ENCODE data around the gene KPNB1. TPM values are rescaled to one million over a fixed set of nuclear protein-coding genes. Genes with fewer than 3 reads are reported as not detected.
A peak's percentile ranks its signal among the peaks of the same experiment; 100 is the strongest.
"Not testable (repeated sequence)": the region's sequence is repeated elsewhere in the genome, so short reads cannot be mapped to it uniquely, and the experiment has no call there.

KPNB1 gene
- total RNA-seq, 1 experiment from 2014 or later = 538 TPM

DNA sequence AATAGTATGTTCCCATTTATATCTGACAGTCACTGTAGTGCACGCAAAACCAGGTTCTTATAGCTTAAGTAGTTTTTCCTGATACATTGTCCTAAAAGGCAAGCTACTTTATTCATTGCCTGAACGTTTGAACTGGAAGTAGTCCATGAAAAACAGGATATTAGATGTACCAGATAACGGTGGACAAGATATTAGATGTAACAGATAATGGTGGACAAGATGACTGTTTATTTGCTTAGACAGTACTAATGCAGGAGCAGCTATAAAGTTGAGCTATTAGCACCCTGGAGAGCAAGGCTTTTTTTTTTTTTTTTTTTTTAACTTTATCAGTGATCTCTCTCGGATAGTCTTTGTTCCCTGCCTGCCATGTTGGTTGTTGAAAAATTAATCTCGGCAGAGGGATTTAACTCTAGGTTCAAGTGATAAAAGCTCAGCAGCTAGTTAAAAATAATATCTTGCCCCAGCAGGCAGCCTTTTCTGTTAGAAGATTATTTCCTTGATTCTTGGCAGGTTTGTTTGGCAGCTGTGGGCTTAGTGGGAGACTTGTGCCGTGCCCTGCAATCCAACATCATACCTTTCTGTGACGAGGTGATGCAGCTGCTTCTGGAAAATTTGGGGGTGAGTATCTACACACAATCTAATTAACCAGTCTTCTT, 26.9 kb downstream of the KPNB1 start:
- Mint-ChIP-seq H3K9me3 (ENCODE audit: low read depth, unreplicated experiment) (no peaks in the 10 kb centered on the region), H3K27ac (ENCODE audit: unreplicated experiment) (no peak overlapping the region), H3K27me3 (ENCODE audit: unreplicated experiment) (no peaks in the 10 kb centered on the region), H3K36me3 (ENCODE audit: insufficient read depth, unreplicated experiment) (peaks cover 99% of the 10 kb centered on the region), H3K4me1 (ENCODE audit: low read depth, unreplicated experiment) (no peaks in the 10 kb centered on the region), H3K4me3 (ENCODE audit: low read depth, unreplicated experiment) (no peak overlapping the region)
- intact Hi-C loops (cut with micrococcal nuclease; ENCODE audit: unreplicated experiment) = no loop called here
- TF ChIP-seq, protein P1, sequence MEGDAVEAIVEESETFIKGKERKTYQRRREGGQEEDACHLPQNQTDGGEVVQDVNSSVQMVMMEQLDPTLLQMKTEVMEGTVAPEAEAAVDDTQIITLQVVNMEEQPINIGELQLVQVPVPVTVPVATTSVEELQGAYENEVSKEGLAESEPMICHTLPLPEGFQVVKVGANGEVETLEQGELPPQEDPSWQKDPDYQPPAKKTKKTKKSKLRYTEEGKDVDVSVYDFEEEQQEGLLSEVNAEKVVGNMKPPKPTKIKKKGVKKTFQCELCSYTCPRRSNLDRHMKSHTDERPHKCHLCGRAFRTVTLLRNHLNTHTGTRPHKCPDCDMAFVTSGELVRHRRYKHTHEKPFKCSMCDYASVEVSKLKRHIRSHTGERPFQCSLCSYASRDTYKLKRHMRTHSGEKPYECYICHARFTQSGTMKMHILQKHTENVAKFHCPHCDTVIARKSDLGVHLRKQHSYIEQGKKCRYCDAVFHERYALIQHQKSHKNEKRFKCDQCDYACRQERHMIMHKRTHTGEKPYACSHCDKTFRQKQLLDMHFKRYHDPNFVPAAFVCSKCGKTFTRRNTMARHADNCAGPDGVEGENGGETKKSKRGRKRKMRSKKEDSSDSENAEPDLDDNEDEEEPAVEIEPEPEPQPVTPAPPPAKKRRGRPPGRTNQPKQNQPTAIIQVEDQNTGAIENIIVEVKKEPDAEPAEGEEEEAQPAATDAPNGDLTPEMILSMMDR (IDR thresholded peaks at IDR 0.05; ENCODE audit: unreplicated experiment) = no peak
- no peak for DNase-seq
- BruUV-seq (replicated peaks) = no TSS peak
- CTCF ChIA-PET = interaction anchor here (0.7 kb wide), 1 partner anchor 1936 kb away, joined by 3 read pairs; no protein-coding TSS in a partner anchor

GRCh38 chr17:47678196-47678595, 28.5 kb downstream of the KPNB1 start:
- H3K27me3 Mint-ChIP-seq (ENCODE audit: unreplicated experiment) = no peaks in the 10 kb centered on the region
- no peak for DNase-seq
- TF ChIP-seq, protein P1 (IDR thresholded peaks at IDR 0.05; ENCODE audit: unreplicated experiment) = no peak
- H3K27ac Mint-ChIP-seq (ENCODE audit: unreplicated experiment) = no peak overlapping the region
- no peaks in the 10 kb centered on the region for H3K4me1 Mint-ChIP-seq (ENCODE audit: low read depth, unreplicated experiment)
- H3K9me3 Mint-ChIP-seq (ENCODE audit: low read depth, unreplicated experiment) = no peaks in the 10 kb centered on the region
- BruUV-seq (replicated peaks) = no TSS peak
- CTCF ChIA-PET = interaction anchor here (1.2 kb wide), 1 partner anchor 9 kb away, joined by 3 read pairs; no protein-coding TSS in a partner anchor
- no peak overlapping the region for H3K4me3 Mint-ChIP-seq (ENCODE audit: low read depth, unreplicated experiment)
- intact Hi-C loops (cut with micrococcal nuclease; ENCODE audit: unreplicated experiment) = no loop called here
- H3K36me3 Mint-ChIP-seq (ENCODE audit: insufficient read depth, unreplicated experiment) = peaks cover 99% of the 10 kb centered on the region

DNA sequence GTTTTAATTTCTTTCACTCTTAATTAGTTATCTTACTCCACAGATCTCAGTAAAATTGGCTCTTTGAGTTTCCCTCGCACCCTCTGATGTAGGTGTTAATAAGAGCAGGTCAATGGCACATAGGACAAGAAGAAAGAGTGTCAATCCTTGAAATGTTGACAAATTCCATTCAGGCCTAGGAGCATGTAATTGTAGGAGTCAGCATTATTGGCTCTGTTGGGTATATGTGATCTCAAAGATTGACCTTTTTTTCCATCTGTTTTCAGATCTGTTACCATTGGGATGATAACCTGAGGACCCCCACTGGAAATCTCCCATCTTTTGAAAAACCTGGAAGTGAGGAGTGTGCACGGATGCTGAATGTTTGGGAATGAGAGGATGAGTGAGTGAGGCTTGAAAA, 32.4 kb downstream of the KPNB1 start:
- Mint-ChIP-seq H3K36me3 (ENCODE audit: insufficient read depth, unreplicated experiment) (peaks cover 98% of the 10 kb centered on the region), H3K9me3 (ENCODE audit: low read depth, unreplicated experiment) (no peaks in the 10 kb centered on the region), H3K27ac (ENCODE audit: unreplicated experiment) (no peak overlapping the region), H3K4me1 (ENCODE audit: low read depth, unreplicated experiment) (no peaks in the 10 kb centered on the region), H3K27me3 (ENCODE audit: unreplicated experiment) (no peaks in the 10 kb centered on the region), H3K4me3 (ENCODE audit: low read depth, unreplicated experiment) (no peak overlapping the region)
- no TSS peak for BruUV-seq (replicated peaks)
- CTCF ChIA-PET = no interaction called here
- TF ChIP-seq, protein P1 (IDR thresholded peaks at IDR 0.05; ENCODE audit: unreplicated experiment) = no peak
- intact Hi-C loops (cut with micrococcal nuclease; ENCODE audit: unreplicated experiment) = no loop called here
- DNase-seq = no peak

DNA sequence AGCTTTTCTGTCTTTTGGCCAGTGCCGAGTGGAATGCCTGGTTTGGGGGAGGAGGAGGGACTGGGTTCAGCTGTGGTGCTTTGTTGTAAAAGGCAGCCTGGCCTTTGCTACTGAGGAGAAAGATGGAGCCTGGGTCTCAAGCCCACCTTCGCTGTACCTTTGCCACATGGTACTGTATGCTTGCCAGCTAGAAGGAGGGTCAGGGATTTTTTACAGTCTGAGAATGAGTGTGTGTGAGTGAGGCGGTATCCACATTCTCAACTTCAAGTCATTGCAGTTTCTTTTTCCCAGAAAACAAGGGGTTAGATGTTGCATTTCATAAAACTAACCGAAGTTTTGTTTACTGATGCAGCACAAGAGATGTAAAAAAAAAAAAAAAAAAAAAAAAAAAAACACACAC, 33.0 kb downstream of the KPNB1 start:
- H3K27me3 Mint-ChIP-seq (ENCODE audit: unreplicated experiment); H3K4me3 Mint-ChIP-seq (ENCODE audit: low read depth, unreplicated experiment); intact Hi-C loops (cut with micrococcal nuclease; ENCODE audit: unreplicated experiment); DNase-seq; H3K4me1 Mint-ChIP-seq (ENCODE audit: low read depth, unreplicated experiment); H3K9me3 Mint-ChIP-seq (ENCODE audit: low read depth, unreplicated experiment); H3K27ac Mint-ChIP-seq (ENCODE audit: unreplicated experiment): not testable (repeated sequence)
- TSS peak; percentile 75 for BruUV-seq (replicated peaks)
- peaks cover 93% of the 10 kb centered on the region for H3K36me3 Mint-ChIP-seq (ENCODE audit: insufficient read depth, unreplicated experiment)
- CTCF ChIA-PET = interaction anchor here (0.6 kb wide), 1 partner anchor 52 kb away, joined by 3 read pairs; no protein-coding TSS in a partner anchor

GRCh38 chr17:47684025-47684424, 34.3 kb downstream of the KPNB1 start:
- TF ChIP-seq, protein P1 (IDR thresholded peaks at IDR 0.05; ENCODE audit: unreplicated experiment) = no peak
- no TSS peak for BruUV-seq (replicated peaks)
- Mint-ChIP-seq H3K27ac (ENCODE audit: unreplicated experiment) (no peak overlapping the region), H3K4me3 (ENCODE audit: low read depth, unreplicated experiment) (no peak overlapping the region), H3K4me1 (ENCODE audit: low read depth, unreplicated experiment) (no peaks in the 10 kb centered on the region), H3K9me3 (ENCODE audit: low read depth, unreplicated experiment) (no peaks in the 10 kb centered on the region), H3K36me3 (ENCODE audit: insufficient read depth, unreplicated experiment) (peaks cover 92% of the 10 kb centered on the region), H3K27me3 (ENCODE audit: unreplicated experiment) (no peaks in the 10 kb centered on the region)
- CTCF ChIA-PET = interaction anchor here (0.6 kb wide), 1 partner anchor 15 kb away, joined by 4 read pairs; no protein-coding TSS in a partner anchor
- intact Hi-C loops (cut with micrococcal nuclease; ENCODE audit: unreplicated experiment) = no loop called here
- DNase-seq = no peak

All from Calu3 (cell line).